GM19324 (cell line): ENCODE measurements around the gene ZYX.
"Not testable (repeated sequence)": the region's sequence is repeated elsewhere in the genome, so short reads cannot be mapped to it uniquely, and the experiment has no call there.

ENCODE experiments used
- ATAC-seq: cut with Tn5 transposase; IDR thresholded peaks from one replicate; pipeline ENCODE4 v1.9.1; 2021; ENCODE audit warnings: mild to moderate bottlenecking, moderate library complexity; ENCODE audit not compliant: unreplicated experiment, low FRiP score

Gene ZYX

GRCh38 chr7:143384661-143385631 lies 3.8 kb downstream of the ZYX start:
- ATAC-seq: no peak

GRCh38 chr7:143385891-143386781 lies 5.0 kb downstream of the ZYX start:
- ATAC-seq: no peak

- ATAC-seq: no peak
These were observed 6.2 kb downstream of the ZYX start for GRCh38 chr7:143387156-143387975.

GRCh38 chr7:143388051-143388450 lies 6.9 kb downstream of the ZYX start:
- ATAC-seq: no peak

- ATAC-seq: no peak
These were observed 7.5 kb downstream of the ZYX start for GRCh38 chr7:143388491-143389101.

GRCh38 chr7:143389316-143390103 lies 8.4 kb downstream of the ZYX start:
- ATAC-seq: no peak

GRCh38 chr7:143390104-143390772 lies 9.1 kb downstream of the ZYX start:
- ATAC-seq: no peak

GRCh38 chr7:143390773-143391317 lies 9.7 kb downstream of the ZYX start:
- no peak for ATAC-seq

- ATAC-seq: no peak
These were observed 10.6 kb downstream of the ZYX start for GRCh38 chr7:143391462-143392404.

- ATAC-seq: not testable (repeated sequence)
These were observed 11.3 kb downstream of the ZYX start for GRCh38 chr7:143392427-143392826.

GRCh38 chr7:143392875-143393266 lies 11.7 kb downstream of the ZYX start:
- ATAC-seq: no peak

GRCh38 chr7:143393267-143394041 lies 12.3 kb downstream of the ZYX start:
- ATAC-seq: no peak

- no peak for ATAC-seq
These were observed 12.9 kb downstream of the ZYX start for GRCh38 chr7:143394068-143394467.

- ATAC-seq: no peak
These were observed 13.6 kb downstream of the ZYX start for GRCh38 chr7:143394777-143395176.

GRCh38 chr7:143395187-143396149 lies 14.3 kb downstream of the ZYX start:
- no peak for ATAC-seq
